ENCODE results near the gene PRR19.
A peak's percentile ranks its signal among the peaks of the same experiment; 100 is the strongest.

- no peak for TF ChIP-seq POLR2A (IDR thresholded peaks at IDR 0.05; ENCODE audit: low read depth)
- peak in 1 of 3 experiments; percentile 31 for TF ChIP-seq CTCF (IDR thresholded peaks at IDR 0.05)
- TF ChIP-seq POLR2AphosphoS5 (IDR thresholded peaks at IDR 0.05): peak in 1 of 2 donors; percentile 74
These were observed 33.0 kb upstream of the PRR19 start, which contains the start of gene CIC for GRCh38 chr19:42268704-42269477.
